ENCODE measurements around the gene FAM163B.

DNA sequence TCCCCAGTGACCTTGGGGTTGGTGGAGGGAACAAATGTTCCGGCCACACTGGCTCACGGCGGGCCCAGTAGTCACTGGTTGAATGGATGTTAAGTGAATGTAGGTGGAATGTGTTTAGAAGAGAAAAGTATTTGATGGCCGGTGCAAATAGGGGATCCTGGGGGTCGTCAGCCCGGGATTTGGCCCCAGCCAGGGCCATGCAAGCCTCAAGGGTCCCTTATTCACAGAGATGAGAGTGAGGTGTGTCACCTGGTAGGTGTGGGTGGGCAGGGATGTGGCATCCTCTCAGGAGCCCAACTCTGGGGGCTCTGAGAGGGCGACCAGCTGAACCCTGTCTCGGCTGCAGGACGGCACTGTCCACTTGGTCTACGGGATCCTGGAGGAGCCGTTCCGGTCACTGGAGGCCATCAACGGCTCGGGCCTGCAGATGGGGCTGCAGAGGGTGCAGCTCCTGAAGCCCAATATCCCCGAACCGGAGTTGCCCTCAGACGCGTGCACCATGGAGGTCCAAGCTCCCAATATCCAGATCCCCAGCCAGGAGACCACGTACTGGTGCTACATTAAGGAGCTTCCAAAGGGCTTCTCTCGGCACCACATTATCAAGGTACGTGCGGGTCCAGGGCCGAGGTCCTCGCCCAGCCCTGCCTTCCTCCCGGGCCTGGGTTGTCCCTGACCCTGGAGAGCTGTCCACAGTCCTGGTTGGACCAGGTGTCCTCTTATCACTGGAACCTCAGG, 32.8 kb upstream of the FAM163B start:
- TF ChIP-seq, protein P1, sequence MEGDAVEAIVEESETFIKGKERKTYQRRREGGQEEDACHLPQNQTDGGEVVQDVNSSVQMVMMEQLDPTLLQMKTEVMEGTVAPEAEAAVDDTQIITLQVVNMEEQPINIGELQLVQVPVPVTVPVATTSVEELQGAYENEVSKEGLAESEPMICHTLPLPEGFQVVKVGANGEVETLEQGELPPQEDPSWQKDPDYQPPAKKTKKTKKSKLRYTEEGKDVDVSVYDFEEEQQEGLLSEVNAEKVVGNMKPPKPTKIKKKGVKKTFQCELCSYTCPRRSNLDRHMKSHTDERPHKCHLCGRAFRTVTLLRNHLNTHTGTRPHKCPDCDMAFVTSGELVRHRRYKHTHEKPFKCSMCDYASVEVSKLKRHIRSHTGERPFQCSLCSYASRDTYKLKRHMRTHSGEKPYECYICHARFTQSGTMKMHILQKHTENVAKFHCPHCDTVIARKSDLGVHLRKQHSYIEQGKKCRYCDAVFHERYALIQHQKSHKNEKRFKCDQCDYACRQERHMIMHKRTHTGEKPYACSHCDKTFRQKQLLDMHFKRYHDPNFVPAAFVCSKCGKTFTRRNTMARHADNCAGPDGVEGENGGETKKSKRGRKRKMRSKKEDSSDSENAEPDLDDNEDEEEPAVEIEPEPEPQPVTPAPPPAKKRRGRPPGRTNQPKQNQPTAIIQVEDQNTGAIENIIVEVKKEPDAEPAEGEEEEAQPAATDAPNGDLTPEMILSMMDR (IDR thresholded peaks at IDR 0.05), result no peak
- TF ChIP-seq POLR2A (IDR thresholded peaks at IDR 0.05), result no peak

All from transverse colon (tissue), 3 donors.